ENCODE data around the gene CLTC. TPM values are rescaled to one million over a fixed set of nuclear protein-coding genes. Genes with fewer than 3 reads are reported as not detected.

The CLTC gene
- total and polyA plus RNA-seq, 2 of the 13 experiments (the other 11 are each of a cell fraction or from before 2014, with no cell fraction given): 134 to 283 TPM

- TF ChIP-seq, protein P1, sequence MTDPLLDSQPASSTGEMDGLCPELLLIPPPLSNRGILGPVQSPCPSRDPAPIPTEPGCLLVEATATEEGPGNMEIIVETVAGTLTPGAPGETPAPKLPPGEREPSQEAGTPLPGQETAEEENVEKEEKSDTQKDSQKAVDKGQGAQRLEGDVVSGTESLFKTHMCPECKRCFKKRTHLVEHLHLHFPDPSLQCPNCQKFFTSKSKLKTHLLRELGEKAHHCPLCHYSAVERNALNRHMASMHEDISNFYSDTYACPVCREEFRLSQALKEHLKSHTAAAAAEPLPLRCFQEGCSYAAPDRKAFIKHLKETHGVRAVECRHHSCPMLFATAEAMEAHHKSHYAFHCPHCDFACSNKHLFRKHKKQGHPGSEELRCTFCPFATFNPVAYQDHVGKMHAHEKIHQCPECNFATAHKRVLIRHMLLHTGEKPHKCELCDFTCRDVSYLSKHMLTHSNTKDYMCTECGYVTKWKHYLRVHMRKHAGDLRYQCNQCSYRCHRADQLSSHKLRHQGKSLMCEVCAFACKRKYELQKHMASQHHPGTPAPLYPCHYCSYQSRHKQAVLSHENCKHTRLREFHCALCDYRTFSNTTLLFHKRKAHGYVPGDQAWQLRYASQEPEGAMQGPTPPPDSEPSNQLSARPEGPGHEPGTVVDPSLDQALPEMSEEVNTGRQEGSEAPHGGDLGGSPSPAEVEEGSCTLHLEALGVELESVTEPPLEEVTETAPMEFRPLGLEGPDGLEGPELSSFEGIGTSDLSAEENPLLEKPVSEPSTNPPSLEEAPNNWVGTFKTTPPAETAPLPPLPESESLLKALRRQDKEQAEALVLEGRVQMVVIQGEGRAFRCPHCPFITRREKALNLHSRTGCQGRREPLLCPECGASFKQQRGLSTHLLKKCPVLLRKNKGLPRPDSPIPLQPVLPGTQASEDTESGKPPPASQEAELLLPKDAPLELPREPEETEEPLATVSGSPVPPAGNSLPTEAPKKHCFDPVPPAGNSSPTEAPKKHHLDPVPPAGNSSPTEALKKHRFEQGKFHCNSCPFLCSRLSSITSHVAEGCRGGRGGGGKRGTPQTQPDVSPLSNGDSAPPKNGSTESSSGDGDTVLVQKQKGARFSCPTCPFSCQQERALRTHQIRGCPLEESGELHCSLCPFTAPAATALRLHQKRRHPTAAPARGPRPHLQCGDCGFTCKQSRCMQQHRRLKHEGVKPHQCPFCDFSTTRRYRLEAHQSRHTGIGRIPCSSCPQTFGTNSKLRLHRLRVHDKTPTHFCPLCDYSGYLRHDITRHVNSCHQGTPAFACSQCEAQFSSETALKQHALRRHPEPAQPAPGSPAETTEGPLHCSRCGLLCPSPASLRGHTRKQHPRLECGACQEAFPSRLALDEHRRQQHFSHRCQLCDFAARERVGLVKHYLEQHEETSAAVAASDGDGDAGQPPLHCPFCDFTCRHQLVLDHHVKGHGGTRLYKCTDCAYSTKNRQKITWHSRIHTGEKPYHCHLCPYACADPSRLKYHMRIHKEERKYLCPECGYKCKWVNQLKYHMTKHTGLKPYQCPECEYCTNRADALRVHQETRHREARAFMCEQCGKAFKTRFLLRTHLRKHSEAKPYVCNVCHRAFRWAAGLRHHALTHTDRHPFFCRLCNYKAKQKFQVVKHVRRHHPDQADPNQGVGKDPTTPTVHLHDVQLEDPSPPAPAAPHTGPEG (CRISPR knock-in tag; IDR thresholded peaks at IDR 0.05): peak; percentile 46; the same call in 1 of the 2 replicates
- TF ChIP-seq ZNF256 (CRISPR knock-in tag; conservative IDR thresholded peaks at IDR 0.05) (peak; percentile 72; the same call in 1 of the 2 replicates), YEATS2 (CRISPR knock-in tag; IDR thresholded peaks at IDR 0.05; ENCODE audit: borderline replicate concordance) (peak; percentile 98), ZNF318 (CRISPR knock-in tag; IDR thresholded peaks at IDR 0.05) (peak; percentile 23; the same call in 1 of the 2 replicates), ZNF24 (IDR thresholded peaks at IDR 0.05) (0 out of 2 replicates have a peak, but pooled peaks have one; percentile 8), MTERF4 (CRISPR knock-in tag; IDR thresholded peaks at IDR 0.05) (peak; percentile 51; the same call in 1 of the 2 replicates), ZNF616 (CRISPR knock-in tag; IDR thresholded peaks at IDR 0.05; ENCODE audit: low read depth) (peak; percentile 73), RARA (CRISPR knock-in tag; IDR thresholded peaks at IDR 0.05) (peak; percentile 37; the same call in 1 of the 2 replicates), ZGPAT (CRISPR knock-in tag; IDR thresholded peaks at IDR 0.05) (peak; percentile 83), ZIK1 (CRISPR knock-in tag; IDR thresholded peaks at IDR 0.05; ENCODE audit: borderline replicate concordance, low read depth) (no peak), ZNF780A (CRISPR knock-in tag; IDR thresholded peaks at IDR 0.05) (peak; percentile 40; the same call in 1 of the 2 replicates)
Measured at GRCh38 chr17:59707149-59707970, 87.7 kb downstream of the CLTC start, which contains the start of the genes PTRH2 and VMP1 (continued).
